Activated effector memory CD4-positive, alpha-beta T cell treated with anti-CD3 and anti-CD28 coated beads, Interleukin-2, amount 50 U/mL, for 16 hours (primary cell): ENCODE results near the gene L3MBTL3.

ENCODE experiments used
- DNase-seq: peaks from one replicate; pipeline ENCODE4 v3.0.0-alpha.2; 2020

The L3MBTL3 gene

DNA sequence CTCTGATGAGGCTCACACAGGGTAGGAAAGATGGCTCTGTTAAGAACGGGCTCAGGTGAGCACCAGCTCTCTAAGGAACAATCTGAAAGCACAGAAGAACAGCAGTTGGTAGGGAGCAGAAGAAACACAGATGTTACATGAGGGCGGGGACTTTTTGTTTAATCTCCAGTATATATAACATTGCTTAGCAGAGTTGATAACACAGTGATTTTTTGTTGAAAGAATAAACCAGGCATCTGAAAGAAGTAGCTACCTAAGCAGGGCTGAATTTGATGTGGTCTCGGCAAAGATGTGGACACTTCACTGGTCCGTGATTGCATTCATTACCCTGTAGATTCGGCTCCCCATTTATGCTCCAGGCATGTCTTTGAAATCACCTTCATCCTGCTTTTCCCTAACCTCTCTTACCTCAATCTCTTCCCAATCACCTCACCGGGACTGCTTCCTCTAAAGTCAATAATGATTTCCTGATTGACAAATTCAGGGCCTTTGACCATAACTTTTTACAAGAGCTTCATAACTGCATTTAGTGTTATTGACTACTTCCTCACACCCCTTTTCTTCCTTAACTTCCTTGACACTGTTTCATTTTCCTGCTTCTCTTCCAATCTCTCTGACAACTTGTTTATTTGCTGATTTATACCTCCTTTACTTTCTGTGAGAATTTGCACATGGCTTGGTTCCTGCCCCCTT lies 170.0 kb downstream of the L3MBTL3 start:
- DNase-seq = no peak

GRCh38 chr6:130189531-130190397 lies 171.4 kb downstream of the L3MBTL3 start:
- DNase-seq = no peak
